Measurements from ENCODE around the gene BBOX1.
"Not testable (repeated sequence)": the region's sequence is repeated elsewhere in the genome, so short reads cannot be mapped to it uniquely, and the experiment has no call there.

The BBOX1 gene

GRCh38 chr11:27174672-27175210 lies 134.1 kb downstream of the BBOX1 start:
- no peak overlapping the region for H3K4me3 ChIP-seq (ENCODE audit: low read depth, low read length)
- TF ChIP-seq, protein P1, sequence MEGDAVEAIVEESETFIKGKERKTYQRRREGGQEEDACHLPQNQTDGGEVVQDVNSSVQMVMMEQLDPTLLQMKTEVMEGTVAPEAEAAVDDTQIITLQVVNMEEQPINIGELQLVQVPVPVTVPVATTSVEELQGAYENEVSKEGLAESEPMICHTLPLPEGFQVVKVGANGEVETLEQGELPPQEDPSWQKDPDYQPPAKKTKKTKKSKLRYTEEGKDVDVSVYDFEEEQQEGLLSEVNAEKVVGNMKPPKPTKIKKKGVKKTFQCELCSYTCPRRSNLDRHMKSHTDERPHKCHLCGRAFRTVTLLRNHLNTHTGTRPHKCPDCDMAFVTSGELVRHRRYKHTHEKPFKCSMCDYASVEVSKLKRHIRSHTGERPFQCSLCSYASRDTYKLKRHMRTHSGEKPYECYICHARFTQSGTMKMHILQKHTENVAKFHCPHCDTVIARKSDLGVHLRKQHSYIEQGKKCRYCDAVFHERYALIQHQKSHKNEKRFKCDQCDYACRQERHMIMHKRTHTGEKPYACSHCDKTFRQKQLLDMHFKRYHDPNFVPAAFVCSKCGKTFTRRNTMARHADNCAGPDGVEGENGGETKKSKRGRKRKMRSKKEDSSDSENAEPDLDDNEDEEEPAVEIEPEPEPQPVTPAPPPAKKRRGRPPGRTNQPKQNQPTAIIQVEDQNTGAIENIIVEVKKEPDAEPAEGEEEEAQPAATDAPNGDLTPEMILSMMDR (IDR thresholded peaks at IDR 0.05; ENCODE audit: low read depth, low read length, missing control alignments): no peak
- no peak for DNase-seq (ENCODE audit: low read depth)
- in situ Hi-C loops (cut with HindIII; ENCODE audit: low sequenced_read_pairs): no loop called here

DNA sequence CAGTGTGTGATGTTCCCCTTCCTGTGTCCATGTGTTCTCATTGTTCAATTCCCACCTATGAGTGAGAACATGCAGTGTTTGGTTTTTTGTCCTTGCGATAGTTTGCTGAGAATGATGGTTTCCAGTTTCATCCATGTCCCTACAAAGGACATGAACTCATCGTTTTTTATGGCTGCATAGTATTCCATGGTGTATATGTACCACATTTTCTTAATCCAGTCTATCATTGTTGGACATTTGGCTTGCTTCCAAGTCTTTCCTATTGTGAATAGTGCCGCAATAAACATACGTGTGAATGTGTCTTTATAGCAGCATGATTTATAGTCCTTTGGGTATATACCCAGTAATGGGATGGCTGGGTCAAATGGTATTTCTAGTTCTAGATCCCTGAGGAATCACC lies 134.9 kb downstream of the BBOX1 start:
- H3K4me3 ChIP-seq (ENCODE audit: low read depth, low read length); in situ Hi-C loops (cut with HindIII; ENCODE audit: low sequenced_read_pairs); DNase-seq (ENCODE audit: low read depth): not testable (repeated sequence)

Data from astrocyte of the cerebellum (primary cell).